ENCODE results near the gene SCAMP3. TPM values are rescaled to one million over a fixed set of nuclear protein-coding genes. Genes with fewer than 3 reads are reported as not detected.
"Not testable (repeated sequence)": the region's sequence is repeated elsewhere in the genome, so short reads cannot be mapped to it uniquely, and the experiment has no call there.

The SCAMP3 gene
- total and polyA plus RNA-seq, 2 of the 4 experiments (the other 2 are of a cell fraction), result 30.5 to 118 TPM

DNA sequence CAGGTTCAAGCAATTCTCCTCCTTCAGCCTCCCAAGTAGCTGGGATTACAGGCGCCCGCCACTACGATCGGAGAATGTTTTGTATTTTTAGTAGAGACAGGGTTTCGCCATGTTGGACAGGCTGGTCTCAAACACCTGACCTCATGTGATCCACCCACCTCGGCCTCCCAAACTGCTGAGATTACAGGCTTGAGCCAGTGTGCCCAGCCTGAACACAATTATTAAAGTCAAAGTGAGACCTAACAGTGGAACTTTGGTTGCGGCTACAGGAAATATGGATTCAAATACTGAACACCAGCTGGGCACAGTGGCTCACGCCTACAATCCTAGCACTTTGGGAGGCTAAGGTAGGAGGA lies 36.8 kb downstream of the SCAMP3 start:
- POLR2A ChIA-PET (ENCODE audit: unreplicated experiment), result interaction anchor here (1.3 kb wide), 1 partner anchor 52 kb away, joined by 3 read pairs; the partner anchor contains the start of gene KRTCAP2

More for the DNA sequence above, 36.8 kb downstream of the SCAMP3 start:
- dilution Hi-C loops (cut with HindIII; ENCODE audit: low sequenced_read_pairs, unreplicated experiment); H3K36me3 ChIP-seq (ENCODE audit: control insufficient read depth, insufficient read depth, low read length); DNase-seq; BruUV-seq (replicated peaks); H3K9me3 ChIP-seq (ENCODE audit: control insufficient read depth, insufficient read depth, low read length); in situ Hi-C loops (cut with MboI; ENCODE audit: low sequenced_read_pairs); ATAC-seq (ENCODE audit: low read depth); intact Hi-C loops (cut with micrococcal nuclease); H3K27me3 ChIP-seq (ENCODE audit: control insufficient read depth, insufficient read depth, low read length); H3K56ac ChIP-seq (ENCODE audit: extremely low read depth, insufficient read depth, low read length); H4K20me1 ChIP-seq (ENCODE audit: insufficient read depth, low read length); H3K4me3 ChIP-seq (ENCODE audit: insufficient read depth, low read depth, low read length): not testable (repeated sequence)
- Histone ChIP-seq H3K14ac (replicated peaks; ENCODE audit: low read depth, low read length) (peak overlapping the region; percentile 90), H2BK15ac (ENCODE audit: low read depth, low read length) (peak overlapping the region; percentile 91; the same call in 1 of the 3 replicates), H3K23ac (ENCODE audit: low read depth, low read length) (peak overlapping the region; percentile 74; the same call in 1 of the 2 replicates), H3K27ac (ENCODE audit: insufficient read depth, low read length) (peak overlapping the region; percentile 90), H3K79me1 (ENCODE audit: low read depth in 1 of 2, low read length in 2 of 2) (peaks cover 18 to 40% of the 10 kb centered on the region in 2 experiments), H2BK20ac (ENCODE audit: low read depth, low read length) (peak overlapping the region; percentile 82), H3K4me2 (ENCODE audit: low read depth, low read length) (peak overlapping the region; percentile 3; the same call in 1 of the 2 replicates), H2AK9ac (replicated peaks; ENCODE audit: low read depth, low read length, poor library complexity) (peak overlapping the region; percentile 71), H2BK5ac (ENCODE audit: low read depth, low read length, poor library complexity, severe bottlenecking) (peak overlapping the region; percentile 74), H3K9me1 (ENCODE audit: insufficient read depth, low read length) (peaks cover 17% of the 10 kb centered on the region), H4K91ac (ENCODE audit: insufficient read depth, low read depth, low read length) (peak overlapping the region; percentile 80), H2BK120ac (ENCODE audit: low read depth, low read length) (peak overlapping the region; percentile 92), H4K5ac (ENCODE audit: low read depth, low read length) (peak overlapping the region; percentile 23; the same call in 1 of the 2 replicates), H2AFZ (replicated peaks; ENCODE audit: low read length, poor library complexity) (peak overlapping the region; percentile 56), H3K18ac (ENCODE audit: low read depth, low read length) (peak overlapping the region; percentile 71; the same call in 1 of the 2 replicates), H2AK5ac (ENCODE audit: low read depth, low read length) (peak overlapping the region; percentile 97), H4K8ac (ENCODE audit: low read depth in 2 of 2, low read length in 2 of 2) (peak overlapping the region in 1 of 2 experiments; percentile 81; a peak in 3 of 4 replicates), H3K4me1 (ENCODE audit: control insufficient read depth, insufficient read depth, low read length) (peaks cover 17% of the 10 kb centered on the region), H3K9ac (ENCODE audit: low read depth, low read length) (peak overlapping the region; percentile 5; the same call in 1 of the 2 replicates), H3K4ac (ENCODE audit: low read depth, low read length) (peak overlapping the region; percentile 94)
- WGBS, 2 experiments (ENCODE audit: extremely low coverage in 2 of 2, insufficient read length in 1 of 2), result 93% methylated on average over 3 of the region's 8 CpGs; no CpG with 5 or more reads in 1 of the 2 experiments
- CTCF ChIA-PET, result interaction anchor here (1.3 to 4.8 kb wide), 2 partner anchors 19 to 31 kb away, joined by 11 to 18 read pairs; no protein-coding TSS in a partner anchor
